Esophagus squamous epithelium (tissue), 5 donors: ENCODE results near the gene ORC4. TPM values are rescaled to one million over a fixed set of nuclear protein-coding genes. Genes with fewer than 3 reads are reported as not detected.
"Not testable (repeated sequence)": the region's sequence is repeated elsewhere in the genome, so short reads cannot be mapped to it uniquely, and the experiment has no call there.

Source experiments
- DNase-seq: peaks from one replicate; lab custom pipeline; 2025; lab: John Stamatoyannopoulos, UW
- H3K27ac ChIP-seq, 4 donors: fragments of 200-600 bp; sonication (generic); one replicate each; pipeline ENCODE4 v1.5.1; 2016 to 2019; ENCODE audit warnings: mild to moderate bottlenecking in 1 of 4
- H3K27me3 ChIP-seq, 4 donors: fragments of 200-600 bp; sonication (generic); 1 replicate in 3 of 4; 2 replicates in 1 of 4; pipeline versions ENCODE4 v1.5.1 to v1.6.0; 2017 to 2021; ENCODE audit warnings: antibody characterized with exemption in 1 of 4
- H3K36me3 ChIP-seq, 3 donors: fragments of 200-600 bp; sonication (generic); one replicate each; pipeline ENCODE4 v1.5.1; 2016 to 2019
- H3K4me1 ChIP-seq, 3 donors: fragments of 200-600 bp; sonication (generic); one replicate each; pipeline ENCODE4 v1.5.1; 2017 to 2019
- H3K4me3 ChIP-seq, 4 donors: fragments of 200-600 bp; sonication (generic); 1 replicate in 3 of 4; 2 replicates in 1 of 4; pipeline ENCODE4 v1.5.1; 2016 to 2019; ENCODE audit warnings: mild to moderate bottlenecking in 2 of 4, moderate library complexity in 1 of 4
- H3K9me3 ChIP-seq, 3 donors: fragments of 200-600 bp; sonication (generic); one replicate each; pipeline ENCODE4 v1.5.1; 2016 to 2019
- POLR2A ChIP-seq, 4 donors: fragments of 450-650 bp; IDR thresholded peaks; one replicate each; pipeline ENCODE4 v1.6.1; 2017; ENCODE audit warnings: antibody characterized with exemption in 4 of 4, mild to moderate bottlenecking in 4 of 4, moderate library complexity in 3 of 4
- WGBS, 2 donors: methylation state at CpG; one replicate each; pipeline ENCODE4 v1.1.5; 2018; 5-methylcytosine and 5-hydroxymethylcytosine counted together
- intact Hi-C: fragments of 100-400 bp; cut with DNase I; formaldehyde crosslinking; loops from one replicate; pipeline ENCODE4 v1.15.0; 2022
- total RNA-seq, 4 donors: library from RNA; depleted of rRNA; stranded (reverse); fragments of >200 nt; gene quantifications; one replicate each; pipeline ENCODE4 v1.1.0, GENCODE V29; 2016
- TF ChIP-seq, protein P1 (sequence below), 6 experiments: fragments of 450-650 bp in 4 of 6; fragments of 200-600 bp in 2 of 6; sonication (generic) in 2 of 6; IDR thresholded peaks; one replicate each; pipeline ENCODE4 v1.5.1; 2016 to 2019; ENCODE audit warnings: antibody characterized with exemption in 6 of 6, mild to moderate bottlenecking in 4 of 6, moderate library complexity in 4 of 6
- donor health status: DM: yes; HTN: yes; CAD: no.

ORC4 gene
- total RNA-seq, 4 donors from 2014 or later = 33.1 to 52.0 (median 40.0) TPM

DNA sequence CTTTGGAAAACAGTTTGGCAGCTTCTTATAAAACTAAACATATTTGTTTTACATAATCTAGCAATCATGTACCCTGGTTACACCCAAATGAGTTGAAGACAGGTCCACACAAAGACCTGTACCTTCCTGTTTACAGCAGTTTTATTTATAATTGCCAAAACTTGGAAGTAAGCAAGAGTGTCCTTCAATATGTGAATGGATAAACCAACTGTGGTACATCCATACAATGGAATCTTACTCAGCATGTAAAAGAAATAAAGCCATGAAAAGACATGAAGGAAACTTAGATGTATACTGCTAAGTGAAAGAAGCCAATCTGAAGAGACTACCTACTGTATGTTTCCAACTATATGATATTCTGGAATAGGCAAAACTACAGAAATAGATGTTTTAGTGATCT is 23.7 kb downstream of the ORC4 start:
- Histone ChIP-seq H3K4me3 (no peak overlapping the region), H3K27me3 (no peaks in the 10 kb centered on the region)
- TF ChIP-seq, protein P1, sequence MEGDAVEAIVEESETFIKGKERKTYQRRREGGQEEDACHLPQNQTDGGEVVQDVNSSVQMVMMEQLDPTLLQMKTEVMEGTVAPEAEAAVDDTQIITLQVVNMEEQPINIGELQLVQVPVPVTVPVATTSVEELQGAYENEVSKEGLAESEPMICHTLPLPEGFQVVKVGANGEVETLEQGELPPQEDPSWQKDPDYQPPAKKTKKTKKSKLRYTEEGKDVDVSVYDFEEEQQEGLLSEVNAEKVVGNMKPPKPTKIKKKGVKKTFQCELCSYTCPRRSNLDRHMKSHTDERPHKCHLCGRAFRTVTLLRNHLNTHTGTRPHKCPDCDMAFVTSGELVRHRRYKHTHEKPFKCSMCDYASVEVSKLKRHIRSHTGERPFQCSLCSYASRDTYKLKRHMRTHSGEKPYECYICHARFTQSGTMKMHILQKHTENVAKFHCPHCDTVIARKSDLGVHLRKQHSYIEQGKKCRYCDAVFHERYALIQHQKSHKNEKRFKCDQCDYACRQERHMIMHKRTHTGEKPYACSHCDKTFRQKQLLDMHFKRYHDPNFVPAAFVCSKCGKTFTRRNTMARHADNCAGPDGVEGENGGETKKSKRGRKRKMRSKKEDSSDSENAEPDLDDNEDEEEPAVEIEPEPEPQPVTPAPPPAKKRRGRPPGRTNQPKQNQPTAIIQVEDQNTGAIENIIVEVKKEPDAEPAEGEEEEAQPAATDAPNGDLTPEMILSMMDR (IDR thresholded peaks at IDR 0.05) = no peak
- TF ChIP-seq POLR2A (IDR thresholded peaks at IDR 0.05) = no peak

GRCh38 chr2:147994965-147995364 is 25.6 kb downstream of the ORC4 start:
- H3K27me3 ChIP-seq, DNase-seq, H3K27ac ChIP-seq, H3K9me3 ChIP-seq, intact Hi-C loops, H3K4me1 ChIP-seq, H3K4me3 ChIP-seq: not testable (repeated sequence)
- WGBS, 2 donors = 98% methylated on average over 6 to 7 of the region's 7 CpGs
- H3K36me3 ChIP-seq = peaks cover 0 to 15% (median 7%) of the 10 kb centered on the region in 3 donors

More for the DNA sequence above, 23.7 kb downstream of the ORC4 start:
- intact Hi-C loops = no loop called here
- H3K27ac ChIP-seq = no peak overlapping the region
- peaks cover 0 to 15% (median 7%) of the 10 kb centered on the region in 3 donors for H3K36me3 ChIP-seq
- H3K4me1 ChIP-seq = no peaks in the 10 kb centered on the region
- DNase-seq = no peak
- H3K9me3 ChIP-seq = peaks cover 0 to 7% (median 0%) of the 10 kb centered on the region in 3 donors

DNA sequence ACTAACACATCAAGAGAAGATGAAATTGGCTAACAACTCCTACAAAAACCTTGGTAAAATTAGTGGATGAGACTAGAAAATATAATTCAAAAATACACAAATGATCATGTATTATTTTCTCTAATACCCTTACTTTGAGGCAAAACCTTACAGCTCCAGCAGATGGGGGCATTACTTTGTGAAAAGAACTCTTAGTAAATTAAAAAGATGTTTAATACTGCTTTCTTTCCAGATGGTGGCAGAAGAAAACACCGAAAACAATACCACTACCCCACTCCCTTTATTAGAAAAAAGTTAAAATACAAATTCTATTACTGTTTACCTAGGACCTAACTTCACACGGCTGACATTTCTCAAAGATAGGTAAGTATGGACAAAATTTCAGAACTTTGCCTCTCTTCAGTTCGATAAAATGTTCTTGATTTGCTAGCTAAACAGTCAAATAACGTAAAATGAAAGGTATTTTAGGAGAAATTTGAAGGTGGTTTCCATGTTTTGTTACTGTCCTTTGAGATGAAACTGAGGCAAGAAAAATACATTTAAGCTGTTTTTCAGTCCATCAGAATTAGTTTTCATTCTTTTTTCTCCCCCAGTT is 30.6 kb downstream of the ORC4 start:
- no peak overlapping the region for H3K4me3 ChIP-seq
- no peaks in the 10 kb centered on the region for H3K27me3 ChIP-seq
- H3K36me3 ChIP-seq = peaks cover 0 to 4% (median 2%) of the 10 kb centered on the region in 3 donors
- no peak for DNase-seq
- H3K4me1 ChIP-seq = no peaks in the 10 kb centered on the region
- intact Hi-C loops = no loop called here
- WGBS, 2 donors = 49 to 58% methylated on average over 4 of the region's 4 CpGs
- no peak overlapping the region for H3K27ac ChIP-seq
- TF ChIP-seq, protein P1 (IDR thresholded peaks at IDR 0.05) = peak; percentile 36 to 63 (median 40)
- TF ChIP-seq POLR2A (IDR thresholded peaks at IDR 0.05) = no peak
- no peaks in the 10 kb centered on the region for H3K9me3 ChIP-seq

DNA sequence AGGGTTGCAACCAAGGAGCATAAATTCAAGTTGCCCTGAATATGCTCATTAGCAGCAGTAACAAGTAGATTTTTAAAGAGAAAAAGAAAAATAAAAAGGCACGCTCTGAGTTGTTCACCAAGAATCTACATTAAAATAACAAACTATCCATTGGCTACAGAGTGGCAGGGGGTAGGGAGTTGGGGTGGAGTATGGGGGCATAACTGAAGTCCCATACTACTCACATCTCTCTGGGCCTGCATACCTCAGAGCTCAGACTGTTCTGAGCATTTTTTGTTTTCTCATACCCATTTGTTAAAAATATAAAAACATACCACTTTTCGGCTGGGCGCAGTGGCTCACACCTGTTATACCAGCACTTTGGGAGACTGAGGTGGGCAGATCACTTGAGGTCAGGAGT is 31.4 kb downstream of the ORC4 start:
- WGBS, 2 donors = 93 to 96% methylated on average over 3 of the region's 3 CpGs
- intact Hi-C loops = no loop called here
- no peaks in the 10 kb centered on the region for H3K27me3 ChIP-seq
- H3K4me3 ChIP-seq = no peak overlapping the region
- no peak overlapping the region for H3K27ac ChIP-seq
- no peaks in the 10 kb centered on the region for H3K9me3 ChIP-seq
- H3K36me3 ChIP-seq = no peaks in the 10 kb centered on the region
- no peak for TF ChIP-seq POLR2A (IDR thresholded peaks at IDR 0.05)
- TF ChIP-seq, protein P1 (IDR thresholded peaks at IDR 0.05) = no peak
- no peaks in the 10 kb centered on the region for H3K4me1 ChIP-seq
- DNase-seq = no peak

- Histone ChIP-seq H3K27ac (no peak overlapping the region), H3K4me1 (peaks cover 0 to 2% (median 0%) of the 10 kb centered on the region in 3 donors), H3K36me3 (peaks cover 0 to 10% (median 0%) of the 10 kb centered on the region in 3 donors), H3K4me3 (no peak overlapping the region), H3K27me3 (no peaks in the 10 kb centered on the region), H3K9me3 (peaks cover 0 to 3% (median 0%) of the 10 kb centered on the region in 3 donors)
- TF ChIP-seq POLR2A (IDR thresholded peaks at IDR 0.05) = no peak
- TF ChIP-seq, protein P1 (IDR thresholded peaks at IDR 0.05) = no peak
- 96% methylated on average over 5 of the region's 5 CpGs for WGBS, 2 donors
- no peak for DNase-seq
- intact Hi-C loops = no loop called here
Measured at GRCh38 chr2:147980940-147981528, 39.5 kb downstream of the ORC4 start.
